Measurements from ENCODE around the gene PRKRA. TPM values are rescaled to one million over a fixed set of nuclear protein-coding genes. Genes with fewer than 3 reads are reported as not detected.
A peak's percentile ranks its signal among the peaks of the same experiment; 100 is the strongest.

The PRKRA gene
- total and polyA plus RNA-seq, 2 of the 13 experiments (the other 11 are each of a cell fraction or from before 2014, with no cell fraction given), result 53.1 to 74.7 TPM

DNA sequence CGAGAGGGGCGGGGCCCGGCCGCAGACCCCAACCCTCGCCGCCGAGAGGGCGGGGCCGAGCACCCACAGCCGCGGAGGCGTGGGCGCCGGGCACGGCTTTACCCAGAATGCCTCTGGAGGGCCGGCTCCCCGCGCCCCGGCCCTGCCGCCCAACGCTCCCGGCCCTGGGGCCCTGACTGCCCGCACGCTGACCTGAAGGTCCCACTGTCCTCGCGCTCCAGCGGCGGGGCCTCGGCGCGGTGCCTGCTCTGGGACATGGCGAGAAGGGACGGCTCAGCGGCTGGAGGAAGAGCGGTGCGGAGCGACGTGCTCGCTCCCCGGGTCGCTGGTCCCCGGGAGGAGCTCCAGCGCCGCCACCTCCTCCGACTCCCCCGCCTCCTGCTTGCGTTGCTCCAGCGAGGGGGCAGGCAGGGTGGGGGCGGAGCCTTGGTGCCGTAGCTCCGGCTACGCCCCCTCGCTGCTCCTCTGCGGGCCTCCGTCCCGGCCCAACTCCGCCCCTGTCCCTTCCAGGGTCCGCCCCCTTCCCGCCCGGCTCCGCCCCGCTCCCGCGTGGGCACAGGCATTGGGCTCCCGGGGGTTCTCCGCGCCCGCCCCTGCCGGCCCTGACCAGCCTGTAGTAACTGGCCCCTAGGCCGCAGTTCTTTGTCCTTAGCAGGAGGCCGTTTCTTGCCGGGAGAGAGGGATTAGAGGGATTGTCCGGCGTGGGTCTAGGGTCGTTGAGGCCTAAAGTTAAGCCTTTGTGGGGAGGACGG, at the start of gene PRKRA, which contains the start of gene PJVK (continued):
- TF ChIP-seq, protein P1, sequence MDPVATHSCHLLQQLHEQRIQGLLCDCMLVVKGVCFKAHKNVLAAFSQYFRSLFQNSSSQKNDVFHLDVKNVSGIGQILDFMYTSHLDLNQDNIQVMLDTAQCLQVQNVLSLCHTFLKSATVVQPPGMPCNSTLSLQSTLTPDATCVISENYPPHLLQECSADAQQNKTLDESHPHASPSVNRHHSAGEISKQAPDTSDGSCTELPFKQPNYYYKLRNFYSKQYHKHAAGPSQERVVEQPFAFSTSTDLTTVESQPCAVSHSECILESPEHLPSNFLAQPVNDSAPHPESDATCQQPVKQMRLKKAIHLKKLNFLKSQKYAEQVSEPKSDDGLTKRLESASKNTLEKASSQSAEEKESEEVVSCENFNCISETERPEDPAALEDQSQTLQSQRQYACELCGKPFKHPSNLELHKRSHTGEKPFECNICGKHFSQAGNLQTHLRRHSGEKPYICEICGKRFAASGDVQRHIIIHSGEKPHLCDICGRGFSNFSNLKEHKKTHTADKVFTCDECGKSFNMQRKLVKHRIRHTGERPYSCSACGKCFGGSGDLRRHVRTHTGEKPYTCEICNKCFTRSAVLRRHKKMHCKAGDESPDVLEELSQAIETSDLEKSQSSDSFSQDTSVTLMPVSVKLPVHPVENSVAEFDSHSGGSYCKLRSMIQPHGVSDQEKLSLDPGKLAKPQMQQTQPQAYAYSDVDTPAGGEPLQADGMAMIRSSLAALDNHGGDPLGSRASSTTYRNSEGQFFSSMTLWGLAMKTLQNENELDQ (CRISPR knock-in tag; IDR thresholded peaks at IDR 0.05; ENCODE audit: borderline replicate concordance), result no peak
- TF ChIP-seq GZF1 (CRISPR knock-in tag; IDR thresholded peaks at IDR 0.05) (peak; percentile 71; the same call in 1 of the 2 replicates), SMAD3 (CRISPR knock-in tag; IDR thresholded peaks at IDR 0.05) (peak; percentile 63; the same call in 1 of the 2 replicates), NCOR1 (IDR thresholded peaks at IDR 0.05; ENCODE audit: borderline replicate concordance, low read length) (no peak; the same call in 1 of the 2 replicates), CBX1 (IDR thresholded peaks at IDR 0.05; ENCODE audit: low read depth) (peak; percentile 85), PBX3 (CRISPR knock-in tag; IDR thresholded peaks at IDR 0.05; ENCODE audit: borderline replicate concordance) (no peak; the same call in 1 of the 2 replicates), ZFP41 (CRISPR knock-in tag; IDR thresholded peaks at IDR 0.05; ENCODE audit: borderline replicate concordance) (peak; percentile 68; the same call in 1 of the 2 replicates), ARNT (IDR thresholded peaks at IDR 0.05) (no peak), ZNF230 (CRISPR knock-in tag; IDR thresholded peaks at IDR 0.05) (peak; percentile 96; the same call in 1 of the 2 replicates), ZNF800 (CRISPR knock-in tag; IDR thresholded peaks at IDR 0.05) (0 out of 2 replicates have a peak, but pooled peaks have one; percentile 48), MAZ (IDR thresholded peaks at IDR 0.05; ENCODE audit: borderline replicate concordance, low read depth, low read length) (peak; percentile 97), MAZ (CRISPR knock-in tag; IDR thresholded peaks at IDR 0.05; ENCODE audit: low read depth) (peak; percentile 99)
- TF ChIP-seq, protein P2, sequence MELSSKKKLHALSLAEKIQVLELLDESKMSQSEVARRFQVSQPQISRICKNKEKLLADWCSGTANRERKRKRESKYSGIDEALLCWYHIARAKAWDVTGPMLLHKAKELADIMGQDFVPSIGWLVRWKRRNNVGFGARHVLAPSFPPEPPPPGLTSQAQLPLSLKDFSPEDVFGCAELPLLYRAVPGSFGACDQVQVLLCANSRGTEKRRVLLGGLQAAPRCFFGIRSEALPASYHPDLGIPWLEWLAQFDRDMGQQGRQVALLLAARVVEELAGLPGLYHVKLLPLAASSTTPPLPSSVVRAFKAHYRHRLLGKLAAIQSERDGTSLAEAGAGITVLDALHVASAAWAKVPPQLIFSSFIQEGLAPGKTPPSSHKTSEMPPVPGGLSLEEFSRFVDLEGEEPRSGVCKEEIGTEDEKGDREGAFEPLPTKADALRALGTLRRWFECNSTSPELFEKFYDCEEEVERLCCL (CRISPR knock-in tag; IDR thresholded peaks at IDR 0.05; ENCODE audit: borderline replicate concordance), result peak; percentile 90
- TF ChIP-seq, protein P3, sequence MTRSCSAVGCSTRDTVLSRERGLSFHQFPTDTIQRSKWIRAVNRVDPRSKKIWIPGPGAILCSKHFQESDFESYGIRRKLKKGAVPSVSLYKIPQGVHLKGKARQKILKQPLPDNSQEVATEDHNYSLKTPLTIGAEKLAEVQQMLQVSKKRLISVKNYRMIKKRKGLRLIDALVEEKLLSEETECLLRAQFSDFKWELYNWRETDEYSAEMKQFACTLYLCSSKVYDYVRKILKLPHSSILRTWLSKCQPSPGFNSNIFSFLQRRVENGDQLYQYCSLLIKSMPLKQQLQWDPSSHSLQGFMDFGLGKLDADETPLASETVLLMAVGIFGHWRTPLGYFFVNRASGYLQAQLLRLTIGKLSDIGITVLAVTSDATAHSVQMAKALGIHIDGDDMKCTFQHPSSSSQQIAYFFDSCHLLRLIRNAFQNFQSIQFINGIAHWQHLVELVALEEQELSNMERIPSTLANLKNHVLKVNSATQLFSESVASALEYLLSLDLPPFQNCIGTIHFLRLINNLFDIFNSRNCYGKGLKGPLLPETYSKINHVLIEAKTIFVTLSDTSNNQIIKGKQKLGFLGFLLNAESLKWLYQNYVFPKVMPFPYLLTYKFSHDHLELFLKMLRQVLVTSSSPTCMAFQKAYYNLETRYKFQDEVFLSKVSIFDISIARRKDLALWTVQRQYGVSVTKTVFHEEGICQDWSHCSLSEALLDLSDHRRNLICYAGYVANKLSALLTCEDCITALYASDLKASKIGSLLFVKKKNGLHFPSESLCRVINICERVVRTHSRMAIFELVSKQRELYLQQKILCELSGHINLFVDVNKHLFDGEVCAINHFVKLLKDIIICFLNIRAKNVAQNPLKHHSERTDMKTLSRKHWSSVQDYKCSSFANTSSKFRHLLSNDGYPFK (CRISPR knock-in tag; IDR thresholded peaks at IDR 0.05; ENCODE audit: borderline replicate concordance), result peak; percentile 45; the same call in 1 of the 2 replicates
- TF ChIP-seq, protein P4, sequence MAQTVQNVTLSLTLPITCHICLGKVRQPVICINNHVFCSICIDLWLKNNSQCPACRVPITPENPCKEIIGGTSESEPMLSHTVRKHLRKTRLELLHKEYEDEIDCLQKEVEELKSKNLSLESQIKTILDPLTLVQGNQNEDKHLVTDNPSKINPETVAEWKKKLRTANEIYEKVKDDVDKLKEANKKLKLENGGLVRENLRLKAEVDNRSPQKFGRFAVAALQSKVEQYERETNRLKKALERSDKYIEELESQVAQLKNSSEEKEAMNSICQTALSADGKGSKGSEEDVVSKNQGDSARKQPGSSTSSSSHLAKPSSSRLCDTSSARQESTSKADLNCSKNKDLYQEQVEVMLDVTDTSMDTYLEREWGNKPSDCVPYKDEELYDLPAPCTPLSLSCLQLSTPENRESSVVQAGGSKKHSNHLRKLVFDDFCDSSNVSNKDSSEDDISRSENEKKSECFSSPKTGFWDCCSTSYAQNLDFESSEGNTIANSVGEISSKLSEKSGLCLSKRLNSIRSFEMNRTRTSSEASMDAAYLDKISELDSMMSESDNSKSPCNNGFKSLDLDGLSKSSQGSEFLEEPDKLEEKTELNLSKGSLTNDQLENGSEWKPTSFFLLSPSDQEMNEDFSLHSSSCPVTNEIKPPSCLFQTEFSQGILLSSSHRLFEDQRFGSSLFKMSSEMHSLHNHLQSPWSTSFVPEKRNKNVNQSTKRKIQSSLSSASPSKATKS (CRISPR knock-in tag; IDR thresholded peaks at IDR 0.05), result no peak
